Kidney (tissue), 14 donors: ENCODE results near the gene EIF4G3. TPM values are rescaled to one million over a fixed set of nuclear protein-coding genes. Genes with fewer than 3 reads are reported as not detected.

ENCODE experiments used
- DNase-seq, 5 donors: peaks; one replicate each; pipeline ENCODE4 v3.0.0-alpha.2; 2013 to 2020
- FAIRE-seq: peaks from 2 replicates; lab custom pipeline; 2012; peaks lifted over from hg19 to GRCh38; lab: Jason Lieb, UNC
- H3K27ac ChIP-seq, 2 donors: one replicate each; pipeline ENCODE4 v1.7.0; 2013; ENCODE audit warnings: low read depth in 2 of 2, low read length in 2 of 2, inconsistent platforms in 1 of 2
- H3K27me3 ChIP-seq: one replicate; pipeline ENCODE4 v1.7.1; 2013; ENCODE audit warnings: low read length, inconsistent platforms; ENCODE audit not compliant: control insufficient read depth, insufficient read depth
- H3K36me3 ChIP-seq, 3 donors: one replicate each; pipeline versions ENCODE4 v1.7.0 to v1.7.1; 2013; ENCODE audit warnings: low read length in 3 of 3, control low read depth in 1 of 3, inconsistent platforms in 1 of 3; ENCODE audit not compliant: insufficient read depth in 3 of 3, control insufficient read depth in 2 of 3
- H3K4me1 ChIP-seq, 3 donors: one replicate each; pipeline versions ENCODE4 v1.7.0 to v1.7.1; 2013; ENCODE audit warnings: low read length in 3 of 3, inconsistent platforms in 1 of 3, low read depth in 1 of 3; ENCODE audit not compliant: control insufficient read depth in 2 of 3, insufficient read depth in 2 of 3
- H3K4me3 ChIP-seq, 3 donors: one replicate each; pipeline versions ENCODE4 v1.7.0 to v1.8.1; 2013; ENCODE audit warnings: low read length in 3 of 3, control low read depth in 1 of 3, inconsistent platforms in 1 of 3
- H3K9ac ChIP-seq, 3 donors: one replicate each; pipeline versions ENCODE4 v1.7.0 to v1.7.1; 2013; ENCODE audit warnings: low read length in 3 of 3, control low read depth in 1 of 3, inconsistent platforms in 1 of 3
- H3K9me3 ChIP-seq, 3 donors: one replicate each; pipeline versions ENCODE4 v1.7.0 to v1.7.1; 2013; ENCODE audit warnings: low read length in 3 of 3, control low read depth in 1 of 3, inconsistent platforms in 1 of 3; ENCODE audit not compliant: control insufficient read depth in 2 of 3, insufficient read depth in 1 of 3
- CTCF ChIP-seq: IDR thresholded peaks from 3 replicates; pipeline ENCODE4 v1.5.1; 2012; ENCODE audit warnings: mild to moderate bottlenecking, moderate library complexity, borderline replicate concordance; ENCODE audit not compliant: insufficient read depth; ENCODE audit errors: extremely low read depth
- intact Hi-C: fragments of 100-400 bp; cut with DNase I; formaldehyde crosslinking; loops from one replicate; pipeline ENCODE4 v1.11.1; 2022
- polyA plus RNA-seq: library from polyadenylated mRNA; stranded (reverse); fragments of 350-450 nt; fragmentation: Illumina TruSeq; extraction: RNeasy Lipid Tissue Mini Kit (QIAGEN cat#74804); gene quantifications from one replicate; pipeline ENCODE4 v1.2.3, GENCODE V29; 2014; ENCODE audit warnings: low read depth, low replicate concordance; ENCODE audit not compliant: insufficient read depth
- total RNA-seq: library from RNA; stranded (reverse); fragmentation: NEBNext Ultra II Directional; extraction: Animal tissue kit (Norgen Biotek cat#: 25700); gene quantifications from one replicate; pipeline ENCODE4 v1.2.1, GENCODE V29; 2021
- donor health status: control.
- donor health status: control.
- donor health status: control.
- donor health status: control.
- donor health status: control.
- donor health status: DM: yes; HTN: yes; CAD: no.
- donor health status: Normal renal cell carcinoma (clear cell type).

EIF4G3 gene
- total and polyA plus RNA-seq, 2 donors from 2014 or later, result 14.8 to 61.6 TPM

GRCh38 chr1:21121764-21122471 lies 54.8 kb downstream of the EIF4G3 start:
- Histone ChIP-seq H3K4me3 (no peak overlapping the region), H3K27ac (no peak overlapping the region), H3K9ac (no peak overlapping the region), H3K27me3 (no peaks in the 10 kb centered on the region), H3K9me3 (no peaks in the 10 kb centered on the region), H3K4me1 (no peaks in the 10 kb centered on the region), H3K36me3 (no peaks in the 10 kb centered on the region)
- intact Hi-C loops, result no loop called here
- FAIRE-seq (no peak), DNase-seq (no peak)
- no peak for TF ChIP-seq CTCF

DNA sequence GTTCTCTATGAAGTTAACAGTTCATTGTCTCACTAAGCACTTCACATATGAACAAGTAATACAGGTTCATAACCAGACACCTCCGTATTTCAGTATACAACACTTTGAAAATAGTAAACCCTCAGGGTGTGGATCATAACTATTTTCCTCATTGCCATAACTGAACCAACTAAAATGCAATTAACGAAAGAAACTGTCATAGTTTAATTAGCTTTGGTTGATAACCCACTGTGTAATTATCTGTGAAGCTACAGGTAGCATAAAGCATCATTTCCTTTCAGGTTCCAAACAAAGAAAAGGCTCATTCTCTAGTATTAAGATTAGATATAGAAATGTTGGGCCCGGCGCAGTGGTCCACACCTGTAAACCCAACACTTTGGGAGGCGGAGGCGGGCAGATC lies 58.5 kb downstream of the EIF4G3 start:
- Histone ChIP-seq H3K9ac (no peak overlapping the region), H3K4me3 (no peak overlapping the region), H3K9me3 (no peaks in the 10 kb centered on the region), H3K27me3 (no peaks in the 10 kb centered on the region), H3K27ac (no peak overlapping the region), H3K36me3 (no peaks in the 10 kb centered on the region), H3K4me1 (peaks cover 2 to 5% (median 3%) of the 10 kb centered on the region in 3 donors)
- TF ChIP-seq CTCF, result no peak
- no peak for DNase-seq
- intact Hi-C loops, result no loop called here
- FAIRE-seq, result no peak

GRCh38 chr1:21117597-21118001 lies 59.1 kb downstream of the EIF4G3 start:
- intact Hi-C loops, result no loop called here
- no peak for TF ChIP-seq CTCF
- no peaks in the 10 kb centered on the region for H3K36me3 ChIP-seq
- H3K27me3 ChIP-seq, result no peaks in the 10 kb centered on the region
- H3K27ac ChIP-seq, result no peak overlapping the region
- H3K9ac ChIP-seq, result no peak overlapping the region
- H3K4me1 ChIP-seq, result peaks cover 2 to 5% (median 3%) of the 10 kb centered on the region in 3 donors
- FAIRE-seq (no peak), DNase-seq (no peak)
- no peaks in the 10 kb centered on the region for H3K9me3 ChIP-seq
- no peak overlapping the region for H3K4me3 ChIP-seq

DNA sequence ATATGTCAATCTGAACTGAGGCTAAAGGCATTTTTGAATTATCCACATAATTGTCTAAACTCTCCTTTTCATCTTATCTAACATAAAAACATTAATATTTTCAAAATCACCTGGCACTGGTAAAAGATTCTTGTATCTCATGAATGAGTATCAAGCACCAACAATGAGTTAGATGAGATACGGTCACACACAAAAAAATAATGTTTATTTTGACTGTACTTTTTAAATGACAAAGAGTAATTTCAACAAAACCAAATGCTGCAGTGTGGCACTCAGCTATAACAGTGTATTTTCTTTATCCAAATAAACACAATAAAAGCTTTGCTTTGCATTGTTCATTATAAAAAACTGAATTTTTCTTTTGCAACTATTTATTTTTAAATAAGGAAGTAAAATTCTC lies 59.5 kb downstream of the EIF4G3 start:
- Histone ChIP-seq H3K27ac (no peak overlapping the region), H3K27me3 (no peaks in the 10 kb centered on the region), H3K36me3 (no peaks in the 10 kb centered on the region), H3K4me3 (no peak overlapping the region), H3K9ac (no peak overlapping the region), H3K4me1 (peaks cover 2 to 5% (median 3%) of the 10 kb centered on the region in 3 donors), H3K9me3 (no peaks in the 10 kb centered on the region)
- intact Hi-C loops, result no loop called here
- DNase-seq (no peak), FAIRE-seq (no peak)
- no peak for TF ChIP-seq CTCF
